Measurements from ENCODE around the gene THSD7B.

THSD7B gene

GRCh38 chr2:136765256-136766072 lies at the start of gene THSD7B:
TSS of gene THSD7B (plus strand) at chr2:136765545. CDS start at chr2:136882179, 116,634 bp downstream.
- peak; percentile 39 for DNase-seq (ENCODE audit: low spot score)
- TF ChIP-seq CTCF (IDR thresholded peaks at IDR 0.05; ENCODE audit: extremely low read depth, missing control alignments) = no peak

- no peak for TF ChIP-seq CTCF (IDR thresholded peaks at IDR 0.05; ENCODE audit: extremely low read depth, missing control alignments)
- no peak for DNase-seq (ENCODE audit: low spot score)
Measured at GRCh38 chr2:136718273-136718672, 47.1 kb upstream of the THSD7B start.

GRCh38 chr2:136727973-136728699 lies 37.2 kb upstream of the THSD7B start:
- TF ChIP-seq CTCF (IDR thresholded peaks at IDR 0.05; ENCODE audit: extremely low read depth, missing control alignments) = no peak
- no peak for DNase-seq (ENCODE audit: low spot score)

- DNase-seq (ENCODE audit: low spot score) = no peak
- TF ChIP-seq CTCF (IDR thresholded peaks at IDR 0.05; ENCODE audit: extremely low read depth, missing control alignments) = no peak
Measured at GRCh38 chr2:136736236-136736635, 29.1 kb upstream of the THSD7B start.

- no peak for DNase-seq (ENCODE audit: low spot score)
- no peak for TF ChIP-seq CTCF (IDR thresholded peaks at IDR 0.05; ENCODE audit: extremely low read depth, missing control alignments)
Measured at GRCh38 chr2:136738044-136738443, 27.3 kb upstream of the THSD7B start.

GRCh38 chr2:136741471-136741870 lies 23.9 kb upstream of the THSD7B start:
- DNase-seq (ENCODE audit: low spot score) = no peak
- no peak for TF ChIP-seq CTCF (IDR thresholded peaks at IDR 0.05; ENCODE audit: extremely low read depth, missing control alignments)

GRCh38 chr2:136750065-136750464 lies 15.3 kb upstream of the THSD7B start:
- DNase-seq (ENCODE audit: low spot score) = no peak
- no peak for TF ChIP-seq CTCF (IDR thresholded peaks at IDR 0.05; ENCODE audit: extremely low read depth, missing control alignments)

Measured in GM20000 (cell line).